ENCODE results near the gene CAP2. TPM values are rescaled to one million over a fixed set of nuclear protein-coding genes. Genes with fewer than 3 reads are reported as not detected.
"Not testable (repeated sequence)": the region's sequence is repeated elsewhere in the genome, so short reads cannot be mapped to it uniquely, and the experiment has no call there.

CAP2 gene
- total RNA-seq, 3 donors from 2014 or later: 2.2 to 56.1 (median 3.4) TPM

DNA sequence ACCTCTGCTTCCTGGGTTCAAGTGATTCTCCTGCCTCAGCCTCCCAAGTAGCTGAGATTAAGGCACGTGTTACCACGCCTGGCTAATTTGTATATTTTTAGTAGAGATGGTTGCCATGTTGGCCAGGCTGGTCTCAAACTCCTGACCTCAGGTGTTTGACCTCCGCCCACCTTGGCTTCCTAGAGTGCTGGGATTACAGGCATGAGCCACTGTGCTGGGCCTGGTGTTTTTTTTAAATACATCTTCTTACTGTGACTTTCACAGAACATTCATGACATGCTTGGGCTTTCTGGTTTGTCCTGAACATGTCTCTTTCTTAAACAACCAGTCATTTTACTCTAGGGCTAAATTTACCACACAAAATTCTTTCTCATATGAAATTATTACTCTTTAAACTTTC, 172.0 kb downstream of the CAP2 start:
- intact Hi-C loops (cut with DNase I, micrococcal nuclease): no loop called here
- DNase-seq: no peak
- ATAC-seq: no peak
- Histone ChIP-seq H3K36me3 (ENCODE audit: low read depth) (no peaks in the 10 kb centered on the region), H3K4me3 (no peak overlapping the region), H3K4me1 (ENCODE audit: low read depth) (no peaks in the 10 kb centered on the region), H3K9me3 (peaks cover 24% of the 10 kb centered on the region)
- TF ChIP-seq, protein P1, sequence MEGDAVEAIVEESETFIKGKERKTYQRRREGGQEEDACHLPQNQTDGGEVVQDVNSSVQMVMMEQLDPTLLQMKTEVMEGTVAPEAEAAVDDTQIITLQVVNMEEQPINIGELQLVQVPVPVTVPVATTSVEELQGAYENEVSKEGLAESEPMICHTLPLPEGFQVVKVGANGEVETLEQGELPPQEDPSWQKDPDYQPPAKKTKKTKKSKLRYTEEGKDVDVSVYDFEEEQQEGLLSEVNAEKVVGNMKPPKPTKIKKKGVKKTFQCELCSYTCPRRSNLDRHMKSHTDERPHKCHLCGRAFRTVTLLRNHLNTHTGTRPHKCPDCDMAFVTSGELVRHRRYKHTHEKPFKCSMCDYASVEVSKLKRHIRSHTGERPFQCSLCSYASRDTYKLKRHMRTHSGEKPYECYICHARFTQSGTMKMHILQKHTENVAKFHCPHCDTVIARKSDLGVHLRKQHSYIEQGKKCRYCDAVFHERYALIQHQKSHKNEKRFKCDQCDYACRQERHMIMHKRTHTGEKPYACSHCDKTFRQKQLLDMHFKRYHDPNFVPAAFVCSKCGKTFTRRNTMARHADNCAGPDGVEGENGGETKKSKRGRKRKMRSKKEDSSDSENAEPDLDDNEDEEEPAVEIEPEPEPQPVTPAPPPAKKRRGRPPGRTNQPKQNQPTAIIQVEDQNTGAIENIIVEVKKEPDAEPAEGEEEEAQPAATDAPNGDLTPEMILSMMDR (IDR thresholded peaks at IDR 0.05): no peak

DNA sequence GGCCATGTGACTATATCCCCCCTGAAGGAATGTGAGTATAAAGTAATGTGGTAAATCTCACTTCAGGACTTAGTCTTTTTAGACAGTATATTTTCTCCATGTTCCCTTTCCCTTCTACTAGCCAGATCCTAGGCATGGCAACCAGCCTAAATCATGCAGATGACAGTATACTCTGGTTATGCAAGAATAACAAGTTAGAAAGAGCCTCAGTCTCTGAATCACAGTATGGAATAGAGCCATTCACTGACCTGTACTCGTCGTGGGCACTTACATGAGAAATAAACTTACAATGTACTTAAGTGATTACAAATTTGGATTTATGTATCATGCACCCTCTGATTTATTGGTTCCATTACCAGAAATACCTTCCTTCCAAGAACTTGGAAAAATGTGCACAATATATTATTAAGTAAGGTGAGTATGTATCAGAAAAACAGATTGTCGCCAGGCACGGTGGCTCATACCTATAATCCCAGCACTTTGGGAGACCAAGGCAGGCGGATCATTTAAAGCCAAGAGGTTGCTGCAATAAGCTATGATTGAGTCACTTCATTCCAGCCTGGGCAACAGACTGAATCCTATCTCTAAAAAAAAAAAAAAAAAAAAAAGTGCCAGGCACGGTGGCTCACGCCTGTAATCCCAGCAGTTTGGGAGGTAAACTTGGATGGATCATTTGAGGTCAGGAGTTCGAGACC, 181.6 kb downstream of the CAP2 start:
- DNase-seq (no peak), ATAC-seq (no peak)
- H3K4me1 ChIP-seq (ENCODE audit: low read depth): no peaks in the 10 kb centered on the region
- TF ChIP-seq, protein P1 (IDR thresholded peaks at IDR 0.05): no peak
- H3K36me3 ChIP-seq (ENCODE audit: low read depth): no peaks in the 10 kb centered on the region
- H3K9me3 ChIP-seq: peaks cover 7% of the 10 kb centered on the region
- no peak overlapping the region for H3K4me3 ChIP-seq
- intact Hi-C loops (cut with DNase I, micrococcal nuclease): no loop called here

DNA sequence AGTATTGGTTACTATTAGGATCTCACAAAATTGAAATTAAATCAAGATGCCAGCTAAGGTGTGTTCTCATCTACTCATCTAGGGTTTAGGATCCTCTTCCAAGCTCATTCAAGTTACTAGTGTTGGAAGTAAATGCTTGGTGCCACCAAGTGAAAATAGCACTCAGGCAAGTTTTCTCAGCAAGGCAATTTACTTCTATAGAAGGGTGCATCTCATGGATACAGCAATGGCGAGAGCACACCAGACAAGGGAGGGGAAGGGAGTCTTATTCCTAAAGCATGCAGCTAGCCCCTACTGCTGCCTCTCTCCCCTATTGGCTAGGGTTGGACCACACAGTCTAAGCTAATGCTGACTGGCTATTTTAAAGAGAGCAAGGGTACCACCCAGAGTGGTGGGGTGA, 183.7 kb downstream of the CAP2 start:
- no peaks in the 10 kb centered on the region for H3K36me3 ChIP-seq (ENCODE audit: low read depth)
- intact Hi-C loops (cut with DNase I, micrococcal nuclease): no loop called here
- TF ChIP-seq, protein P1 (IDR thresholded peaks at IDR 0.05): no peak
- H3K9me3 ChIP-seq: peaks cover 7% of the 10 kb centered on the region
- no peaks in the 10 kb centered on the region for H3K4me1 ChIP-seq (ENCODE audit: low read depth)
- DNase-seq (no peak), ATAC-seq (no peak)
- H3K4me3 ChIP-seq: no peak overlapping the region

DNA sequence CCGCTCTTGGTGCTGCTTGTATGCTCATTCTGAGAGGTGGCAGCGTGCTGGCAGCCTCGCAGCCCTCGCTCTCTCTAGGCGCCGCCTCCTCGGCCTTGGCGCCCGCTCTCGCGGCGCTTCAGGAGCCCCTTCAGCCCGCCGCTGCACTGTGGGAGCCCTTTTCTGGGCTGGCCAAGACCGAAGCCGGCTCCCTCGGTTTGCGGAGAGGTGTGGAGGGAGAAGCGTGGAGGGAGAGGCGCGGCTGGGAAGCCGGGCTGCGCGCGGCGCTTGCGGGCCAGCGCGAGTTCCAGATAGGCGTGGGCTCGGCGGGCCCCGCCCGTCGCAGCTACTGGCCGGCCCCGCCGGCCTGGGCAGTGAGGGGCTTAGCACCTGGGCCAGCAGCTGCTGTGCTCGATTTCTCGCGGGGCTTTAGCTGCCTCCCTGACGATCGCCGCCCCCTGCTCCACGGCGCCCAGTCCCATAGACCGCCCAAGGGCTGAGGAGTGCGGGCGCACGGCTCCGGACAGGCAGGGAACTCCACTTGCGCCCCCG, 187.2 kb downstream of the CAP2 start:
- intact Hi-C loops (cut with DNase I, micrococcal nuclease): loop anchor here (5.0 to 10.0 kb wide), 3 partner anchors 186 to 423 kb away; partner anchors contain the start of genes CAP2 (in 1 of the 2) and RBM24 (in 1 of the 2)
- TF ChIP-seq, protein P1 (IDR thresholded peaks at IDR 0.05): no peak
- Histone ChIP-seq H3K36me3 (ENCODE audit: low read depth) (no peaks in the 10 kb centered on the region), H3K4me3 (peak overlapping the region; percentile 7), H3K4me1 (ENCODE audit: low read depth) (peaks cover 8% of the 10 kb centered on the region), H3K9me3 (peaks cover 7% of the 10 kb centered on the region)
- peak; percentile 75 for ATAC-seq
- peak in 2 of 3 donors; percentile 37 to 65 for DNase-seq

DNA sequence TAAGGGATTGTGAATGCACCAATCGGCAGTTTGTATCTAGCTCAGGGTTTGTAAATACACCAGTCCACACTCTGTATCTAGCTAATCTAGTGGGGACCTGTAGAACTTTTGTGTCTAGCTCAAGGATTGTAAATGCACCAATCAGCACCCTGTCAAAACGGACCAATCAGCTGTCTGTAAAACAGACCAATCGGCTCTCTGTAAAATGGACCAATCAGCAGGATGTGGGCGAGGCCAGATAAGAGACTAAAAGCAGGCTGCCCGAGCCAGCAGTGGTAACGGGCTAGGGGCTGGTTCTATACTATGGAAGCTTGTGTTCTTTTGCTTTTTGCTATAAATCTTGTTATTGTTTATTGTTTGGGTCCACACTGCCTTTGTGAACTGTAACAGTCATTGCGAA, 187.9 kb downstream of the CAP2 start:
- not testable (repeated sequence) for DNase-seq; H3K4me3 ChIP-seq; H3K36me3 ChIP-seq (ENCODE audit: low read depth); H3K9me3 ChIP-seq; ATAC-seq
- intact Hi-C loops (cut with DNase I, micrococcal nuclease): loop anchor here (5.0 to 10.0 kb wide), 3 partner anchors 186 to 424 kb away; partner anchors contain the start of genes CAP2 (in 1 of the 2) and RBM24 (in 1 of the 2)
- peaks cover 12% of the 10 kb centered on the region for H3K4me1 ChIP-seq (ENCODE audit: low read depth)

DNA sequence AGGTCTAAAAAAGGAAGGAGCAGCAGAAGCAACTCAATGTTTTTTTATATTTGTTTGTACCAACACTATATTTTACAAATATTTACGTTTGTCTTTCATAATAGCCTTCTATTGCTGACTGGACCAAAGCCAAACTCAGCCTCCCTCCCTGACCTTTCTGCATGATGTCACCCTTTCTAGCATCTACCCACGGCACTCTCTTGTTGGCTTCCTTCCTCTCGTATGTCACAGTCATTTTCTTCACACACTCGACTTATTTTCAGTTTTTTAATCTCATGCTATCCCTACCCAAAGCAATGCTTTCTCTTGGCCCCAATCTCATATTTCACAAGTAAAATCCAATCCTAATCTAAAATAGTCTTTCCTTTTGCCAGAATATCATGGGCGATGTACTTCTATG, 190.4 kb downstream of the CAP2 start:
- ATAC-seq (no peak), DNase-seq (no peak)
- H3K36me3 ChIP-seq (ENCODE audit: low read depth): no peaks in the 10 kb centered on the region
- TF ChIP-seq, protein P1 (IDR thresholded peaks at IDR 0.05): no peak
- no peak overlapping the region for H3K4me3 ChIP-seq
- peaks cover 25% of the 10 kb centered on the region for H3K4me1 ChIP-seq (ENCODE audit: low read depth)
- H3K9me3 ChIP-seq: no peaks in the 10 kb centered on the region
- intact Hi-C loops (cut with DNase I, micrococcal nuclease): loop anchor here (5.0 to 10.0 kb wide), 3 partner anchors 189 to 427 kb away; partner anchors contain the start of genes CAP2 (in 1 of the 2) and RBM24 (in 1 of the 2)
